Gastrocnemius medialis (tissue), 4 donors: ENCODE measurements around the gene EIPR1.

ENCODE experiments used
- CTCF ChIP-seq, 5 experiments: fragments of 450-650 bp in 3 of 5; fragments of 200-600 bp in 2 of 5; sonication (generic) in 2 of 5; IDR thresholded peaks in 4 of 5; conservative IDR thresholded peaks in 1 of 5; 1 replicate in 4 of 5; 2 replicates in 1 of 5; pipeline ENCODE4 v1.5.1; 2016 to 2019; ENCODE audit warnings: antibody characterized with exemption in 5 of 5, mild to moderate bottlenecking in 3 of 5, moderate library complexity in 3 of 5
- POLR2A ChIP-seq, 2 donors: fragments of 450-650 bp; IDR thresholded peaks; one replicate each; pipeline ENCODE4 v1.6.1; 2017; ENCODE audit warnings: antibody characterized with exemption in 2 of 2, mild to moderate bottlenecking in 2 of 2, moderate library complexity in 2 of 2

DNA sequence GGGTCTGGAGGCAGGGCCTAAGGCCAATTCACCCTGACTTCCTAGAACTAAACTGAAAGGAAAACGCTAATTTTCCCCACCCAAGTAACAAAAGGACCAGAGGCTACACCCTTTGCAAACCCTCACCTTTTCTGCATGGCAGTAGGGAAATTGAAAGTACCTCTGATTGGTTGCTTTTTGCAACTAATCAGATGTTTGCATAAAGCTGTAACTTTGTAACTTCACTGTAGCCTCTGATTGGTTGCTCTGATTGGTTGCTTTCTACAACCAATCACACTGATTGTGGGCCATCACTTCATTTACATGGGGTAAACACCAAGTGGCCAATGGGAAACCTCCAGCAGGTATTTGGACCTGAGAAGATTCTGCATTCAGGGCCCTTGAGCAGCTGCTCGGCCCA is 20.8 kb downstream of the EIPR1 start:
- no peak for TF ChIP-seq CTCF (IDR thresholded peaks at IDR 0.05 in 4 of 5, conservative IDR thresholded peaks at IDR 0.05 in 1 of 5)
- TF ChIP-seq POLR2A (IDR thresholded peaks at IDR 0.05): no peak
